ENCODE data around the gene CITED2.

CITED2 gene

GRCh38 chr6:139361211-139361610 is 13.2 kb downstream of the CITED2 start:
- no peak overlapping the region for H3K27ac ChIP-seq

GRCh38 chr6:139356924-139357323 is 17.5 kb downstream of the CITED2 start:
- no peak for TF ChIP-seq CTCF (conservative IDR thresholded peaks at IDR 0.05)
- TF ChIP-seq ZFX (IDR thresholded peaks at IDR 0.05): no peak
- no peak overlapping the region for H3K27ac ChIP-seq

More at GRCh38 chr6:139361211-139361610, 13.2 kb downstream of the CITED2 start:
- TF ChIP-seq CTCF (conservative IDR thresholded peaks at IDR 0.05) (no peak), ZFX (IDR thresholded peaks at IDR 0.05) (no peak)

- no peak overlapping the region for H3K27ac ChIP-seq
- no peak for TF ChIP-seq ZFX (IDR thresholded peaks at IDR 0.05)
- TF ChIP-seq CTCF (conservative IDR thresholded peaks at IDR 0.05): no peak
Observed at GRCh38 chr6:139355777-139356445, 18.5 kb downstream of the CITED2 start.

- TF ChIP-seq ZFX (IDR thresholded peaks at IDR 0.05) (no peak), CTCF (conservative IDR thresholded peaks at IDR 0.05) (no peak)
- no peak overlapping the region for H3K27ac ChIP-seq
Observed at GRCh38 chr6:139355172-139355571, 19.3 kb downstream of the CITED2 start.

GRCh38 chr6:139354189-139354588 is 20.3 kb downstream of the CITED2 start:
- H3K27ac ChIP-seq: no peak overlapping the region
- no peak for TF ChIP-seq ZFX (IDR thresholded peaks at IDR 0.05)
- TF ChIP-seq CTCF (conservative IDR thresholded peaks at IDR 0.05): no peak

- H3K27ac ChIP-seq: peak overlapping the region; percentile 73; the same call in 1 of the 2 replicates
- no peak for TF ChIP-seq ZFX (IDR thresholded peaks at IDR 0.05)
- TF ChIP-seq CTCF (conservative IDR thresholded peaks at IDR 0.05): no peak
Observed at GRCh38 chr6:139349464-139350020, 24.9 kb downstream of the CITED2 start.

GRCh38 chr6:139346392-139346791 is 28.1 kb downstream of the CITED2 start:
- TF ChIP-seq ZFX (IDR thresholded peaks at IDR 0.05) (no peak), CTCF (conservative IDR thresholded peaks at IDR 0.05) (no peak)
- no peak overlapping the region for H3K27ac ChIP-seq

Measured in C4-2B (cell line).